Fibroblast of peridontal ligament (primary cell): Measurements from ENCODE around the gene OR2T3.
"Not testable (repeated sequence)": the region's sequence is repeated elsewhere in the genome, so short reads cannot be mapped to it uniquely, and the experiment has no call there.

Experiments used
- DNase-seq: peaks from one replicate; pipeline ENCODE4 v3.0.0-alpha.2; 2010; ENCODE audit errors: extremely low read depth

OR2T3 gene

DNA sequence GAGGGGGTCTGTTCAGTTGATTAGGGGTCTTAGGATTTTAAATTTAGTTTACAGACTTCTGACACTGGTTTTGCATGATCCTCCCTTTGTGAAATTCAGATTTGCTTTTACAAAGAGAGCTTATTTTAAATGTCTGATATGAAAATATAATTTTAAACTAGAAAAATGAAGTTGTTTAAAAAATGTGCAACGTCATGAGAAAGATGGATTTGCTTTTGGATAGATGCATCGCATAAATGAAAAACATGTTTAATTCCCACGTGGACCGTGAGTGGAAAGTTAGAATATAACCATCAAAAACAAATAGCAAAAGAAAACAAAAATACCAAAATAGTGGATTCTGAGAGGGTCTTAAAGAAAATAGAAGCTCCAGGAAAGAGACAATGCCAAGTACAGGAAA, 2.0 kb upstream of the OR2T3 start:
- DNase-seq: no peak

- not testable (repeated sequence) for DNase-seq
These were observed 1.0 kb upstream of the OR2T3 start for GRCh38 chr1:248472111-248472510.

GRCh38 chr1:248475660-248476059, 2.5 kb downstream of the OR2T3 start:
- DNase-seq: not testable (repeated sequence)

DNA sequence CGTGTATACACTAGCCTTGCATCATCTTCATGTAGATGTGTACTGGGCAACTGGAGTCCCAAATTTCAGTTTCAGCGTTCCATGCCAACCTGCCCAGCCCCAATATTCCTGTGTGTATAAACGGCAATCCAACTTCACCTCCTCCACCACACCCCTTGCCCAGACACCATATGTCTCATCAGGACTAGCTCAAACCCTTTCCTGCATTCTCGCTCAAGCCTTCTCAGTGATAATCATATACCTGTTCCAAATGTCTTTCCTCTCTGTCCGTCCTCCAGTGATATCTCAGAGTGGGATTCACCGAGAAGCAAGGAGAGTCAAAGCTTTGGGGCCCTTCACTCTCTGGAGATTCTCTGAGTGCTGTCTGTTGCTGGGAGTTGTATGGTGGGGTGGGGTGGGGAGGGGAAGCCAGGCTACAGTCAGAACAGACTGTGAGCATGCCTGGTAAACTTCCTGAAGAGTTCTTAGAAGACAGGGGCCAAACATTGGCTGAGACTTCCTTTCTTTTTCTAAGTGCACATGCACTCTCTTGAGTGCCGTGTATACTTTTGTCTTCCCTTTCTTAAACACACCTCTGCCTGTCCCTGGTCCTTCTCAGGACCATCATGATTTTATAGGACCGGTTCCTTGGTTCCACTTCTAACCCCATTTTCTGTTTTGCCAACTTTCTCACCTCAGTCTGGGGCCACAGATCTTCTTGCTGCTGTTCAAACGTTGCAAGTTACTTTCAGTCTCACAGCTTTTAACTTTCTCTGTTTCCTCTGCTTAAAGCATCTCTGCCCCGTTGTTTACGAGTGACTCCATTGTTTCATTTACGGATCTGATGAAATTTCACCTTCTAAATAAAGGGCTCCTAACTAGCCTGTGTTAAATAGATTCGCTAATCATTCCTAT, 8.8 kb downstream of the OR2T3 start:
- not testable (repeated sequence) for DNase-seq

DNA sequence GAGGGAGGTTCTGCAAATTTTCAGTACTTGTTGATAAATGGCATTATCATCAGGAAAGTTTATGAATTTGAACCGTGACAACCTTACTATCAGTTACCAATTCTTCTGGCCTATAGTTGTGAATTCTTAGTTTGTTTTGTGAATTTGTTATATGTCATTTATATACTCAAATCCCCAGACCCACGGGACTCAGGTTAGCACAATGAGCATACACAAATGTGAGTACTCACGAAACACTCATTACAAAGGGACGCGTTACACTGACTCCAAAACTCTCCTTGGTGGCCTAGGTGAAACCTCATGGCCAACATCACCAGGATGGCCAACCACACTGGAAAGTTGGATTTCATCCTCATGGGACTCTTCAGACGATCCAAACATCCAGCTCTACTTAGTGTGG, 15.1 kb downstream of the OR2T3 start, which contains the start of gene OR2T5:
Gene OR2T5 (plus strand): TSS at position 301 of the 400 bp plus-strand sequence. CDS start 0 bp downstream, at position 301.
- DNase-seq: not testable (repeated sequence)

- not testable (repeated sequence) for DNase-seq
These were observed 23.5 kb downstream of the OR2T3 start for GRCh38 chr1:248496661-248497060.

- DNase-seq: not testable (repeated sequence)
These were observed 27.3 kb downstream of the OR2T3 start for GRCh38 chr1:248500305-248501035.

- DNase-seq: not testable (repeated sequence)
These were observed 34.6 kb downstream of the OR2T3 start, which contains the start of gene OR2G6 for GRCh38 chr1:248507773-248508172. TSS of gene OR2G6 (plus strand) at chr1:248508073. CDS start at chr1:248521647, 13,574 bp downstream.

GRCh38 chr1:248510217-248510616, 37.1 kb downstream of the OR2T3 start:
- not testable (repeated sequence) for DNase-seq

- no peak for DNase-seq
These were observed 48.7 kb downstream of the OR2T3 start for GRCh38 chr1:248521856-248522255.
